Measurements from ENCODE around the gene PMPCA.

Gene PMPCA

DNA sequence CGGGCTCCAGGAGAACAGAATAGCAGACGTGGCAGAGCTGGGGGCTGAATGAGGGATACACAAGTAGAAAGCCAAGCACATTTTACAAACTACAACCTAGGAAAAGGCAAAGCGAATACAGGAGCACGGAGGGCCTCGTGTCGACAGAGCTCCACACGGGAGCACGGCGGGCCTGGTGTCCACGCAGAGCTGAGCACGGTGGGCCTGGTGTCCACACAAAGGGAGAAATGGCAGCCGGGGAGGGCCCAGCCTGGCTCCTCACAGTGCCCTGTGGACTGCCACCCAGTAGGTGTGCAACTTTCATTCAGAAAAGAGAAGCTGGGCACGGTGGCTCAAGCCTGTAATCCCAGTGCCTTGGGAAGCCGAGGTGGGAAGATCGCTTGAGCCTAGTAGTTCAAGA is 32.6 kb downstream of the PMPCA start:
- H3K4me3 ChIP-seq (ENCODE audit: low read length) = no peak overlapping the region
- no peak overlapping the region for H3K27ac ChIP-seq (ENCODE audit: low read length)
- H3K9ac ChIP-seq (ENCODE audit: low read length) = no peak overlapping the region
- H3K36me3 ChIP-seq (ENCODE audit: control insufficient read depth, low read depth, low read length) = peaks cover 67% of the 10 kb centered on the region
- H3K4me1 ChIP-seq (ENCODE audit: control insufficient read depth, low read depth, low read length) = no peaks in the 10 kb centered on the region
- H3K27me3 ChIP-seq (ENCODE audit: control insufficient read depth, insufficient read depth, low read length) = peaks cover 3% of the 10 kb centered on the region
- H3K9me3 ChIP-seq (ENCODE audit: control insufficient read depth, low read depth, low read length) = no peaks in the 10 kb centered on the region

DNA sequence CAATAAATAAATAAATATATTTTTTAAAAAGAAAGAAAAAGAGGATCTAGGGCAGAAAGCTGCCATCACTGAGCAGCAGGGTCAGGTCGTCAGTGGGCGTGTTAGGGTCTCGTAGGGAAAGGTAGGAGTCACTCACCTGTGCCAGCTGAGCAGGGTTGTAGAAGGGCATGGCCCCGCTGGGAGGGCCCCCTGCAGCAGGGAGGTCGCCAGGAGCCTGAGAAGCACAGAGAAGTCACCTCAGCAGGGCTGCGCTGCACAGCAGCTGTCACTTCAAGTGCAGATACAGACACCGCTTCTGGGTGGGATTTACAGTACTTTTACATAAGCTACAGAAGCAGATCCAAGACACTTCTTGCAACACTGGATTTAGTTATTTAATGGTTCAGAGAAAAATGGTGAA is 33.2 kb downstream of the PMPCA start:
- H3K27ac ChIP-seq (ENCODE audit: low read length) = no peak overlapping the region
- no peak overlapping the region for H3K4me3 ChIP-seq (ENCODE audit: low read length)
- H3K27me3 ChIP-seq (ENCODE audit: control insufficient read depth, insufficient read depth, low read length) = no peaks in the 10 kb centered on the region
- no peaks in the 10 kb centered on the region for H3K9me3 ChIP-seq (ENCODE audit: control insufficient read depth, low read depth, low read length)
- H3K9ac ChIP-seq (ENCODE audit: low read length) = no peak overlapping the region
- H3K4me1 ChIP-seq (ENCODE audit: control insufficient read depth, low read depth, low read length) = no peaks in the 10 kb centered on the region
- H3K36me3 ChIP-seq (ENCODE audit: control insufficient read depth, low read depth, low read length) = peaks cover 71% of the 10 kb centered on the region

GRCh38 chr9:136444102-136444501 is 33.6 kb downstream of the PMPCA start:
- Histone ChIP-seq H3K9ac (ENCODE audit: low read length) (no peak overlapping the region), H3K36me3 (ENCODE audit: control insufficient read depth, low read depth, low read length) (peaks cover 76% of the 10 kb centered on the region), H3K27me3 (ENCODE audit: control insufficient read depth, insufficient read depth, low read length) (no peaks in the 10 kb centered on the region), H3K4me1 (ENCODE audit: control insufficient read depth, low read depth, low read length) (no peaks in the 10 kb centered on the region), H3K9me3 (ENCODE audit: control insufficient read depth, low read depth, low read length) (no peaks in the 10 kb centered on the region), H3K27ac (ENCODE audit: low read length) (no peak overlapping the region), H3K4me3 (ENCODE audit: low read length) (no peak overlapping the region)

DNA sequence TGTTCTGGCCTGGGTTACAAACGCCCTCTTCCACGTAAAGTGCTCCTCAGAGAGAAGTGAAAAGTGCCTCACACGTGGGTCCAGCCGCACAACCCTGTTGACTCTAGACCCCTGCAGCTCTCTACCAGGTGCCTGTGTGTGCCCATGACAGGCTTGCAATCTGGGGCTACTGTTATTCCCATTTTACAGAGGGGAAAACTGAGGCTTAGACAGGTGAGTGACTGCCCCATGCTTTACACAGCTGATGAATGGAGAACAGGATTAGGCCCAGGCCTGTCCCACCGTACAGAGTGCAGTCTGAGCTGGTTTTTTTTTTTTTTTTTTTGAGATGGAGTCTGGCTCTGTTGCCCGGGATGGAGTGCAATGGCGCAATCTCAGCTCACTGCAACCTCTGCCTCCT is 35.3 kb downstream of the PMPCA start:
- Histone ChIP-seq H3K4me1 (ENCODE audit: control insufficient read depth, low read depth, low read length) (no peaks in the 10 kb centered on the region), H3K9me3 (ENCODE audit: control insufficient read depth, low read depth, low read length) (no peaks in the 10 kb centered on the region), H3K4me3 (ENCODE audit: low read length) (no peak overlapping the region), H3K36me3 (ENCODE audit: control insufficient read depth, low read depth, low read length) (peaks cover 90% of the 10 kb centered on the region), H3K27me3 (ENCODE audit: control insufficient read depth, insufficient read depth, low read length) (no peaks in the 10 kb centered on the region), H3K9ac (ENCODE audit: low read length) (no peak overlapping the region), H3K27ac (ENCODE audit: low read length) (no peak overlapping the region)

DNA sequence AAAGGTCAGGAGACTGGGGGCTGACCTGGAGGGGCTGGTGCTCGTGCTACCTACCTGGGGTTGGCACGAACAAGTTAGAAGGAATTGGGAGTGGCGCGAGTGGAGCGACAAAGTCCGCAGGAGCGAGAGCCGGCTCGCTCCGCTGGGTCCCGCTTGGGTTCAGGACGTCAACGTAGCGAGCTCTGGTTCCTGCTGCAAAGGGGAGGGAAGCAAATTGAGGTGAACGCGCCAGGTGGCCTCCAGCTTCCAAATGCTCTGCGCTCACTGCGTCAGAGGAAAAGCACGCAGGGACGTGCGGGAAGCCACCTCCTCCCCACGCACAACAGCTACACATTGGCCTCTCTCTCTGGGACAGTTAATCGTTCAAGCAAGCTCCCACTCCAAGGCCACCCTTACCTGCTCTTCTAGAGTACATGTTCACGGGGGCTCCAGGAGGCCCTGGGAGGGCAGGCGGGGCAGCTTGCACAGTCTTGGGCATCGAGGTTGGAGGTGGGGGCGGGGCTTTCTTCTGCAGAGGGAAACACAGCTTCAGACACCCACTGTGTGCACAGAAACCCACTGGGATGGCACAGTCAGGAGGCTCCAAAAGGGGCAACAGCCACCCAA is 36.8 kb downstream of the PMPCA start:
- H3K27me3 ChIP-seq (ENCODE audit: control insufficient read depth, insufficient read depth, low read length) = no peaks in the 10 kb centered on the region
- H3K9me3 ChIP-seq (ENCODE audit: control insufficient read depth, low read depth, low read length) = no peaks in the 10 kb centered on the region
- no peak overlapping the region for H3K9ac ChIP-seq (ENCODE audit: low read length)
- peaks cover 88% of the 10 kb centered on the region for H3K36me3 ChIP-seq (ENCODE audit: control insufficient read depth, low read depth, low read length)
- H3K4me1 ChIP-seq (ENCODE audit: control insufficient read depth, low read depth, low read length) = no peaks in the 10 kb centered on the region
- no peak overlapping the region for H3K27ac ChIP-seq (ENCODE audit: low read length)
- H3K4me3 ChIP-seq (ENCODE audit: low read length) = no peak overlapping the region

GRCh38 chr9:136448655-136449054 is 38.2 kb downstream of the PMPCA start:
- no peaks in the 10 kb centered on the region for H3K4me1 ChIP-seq (ENCODE audit: control insufficient read depth, low read depth, low read length)
- no peak overlapping the region for H3K27ac ChIP-seq (ENCODE audit: low read length)
- H3K4me3 ChIP-seq (ENCODE audit: low read length) = no peak overlapping the region
- no peaks in the 10 kb centered on the region for H3K9me3 ChIP-seq (ENCODE audit: control insufficient read depth, low read depth, low read length)
- peaks cover 84% of the 10 kb centered on the region for H3K36me3 ChIP-seq (ENCODE audit: control insufficient read depth, low read depth, low read length)
- H3K9ac ChIP-seq (ENCODE audit: low read length) = no peak overlapping the region
- H3K27me3 ChIP-seq (ENCODE audit: control insufficient read depth, insufficient read depth, low read length) = no peaks in the 10 kb centered on the region

GRCh38 chr9:136451221-136451877 is 40.9 kb downstream of the PMPCA start:
- Histone ChIP-seq H3K9ac (ENCODE audit: low read length) (no peak overlapping the region), H3K4me1 (ENCODE audit: control insufficient read depth, low read depth, low read length) (no peaks in the 10 kb centered on the region), H3K36me3 (ENCODE audit: control insufficient read depth, low read depth, low read length) (peaks cover 86% of the 10 kb centered on the region), H3K9me3 (ENCODE audit: control insufficient read depth, low read depth, low read length) (no peaks in the 10 kb centered on the region), H3K4me3 (ENCODE audit: low read length) (no peak overlapping the region), H3K27ac (ENCODE audit: low read length) (no peak overlapping the region), H3K27me3 (ENCODE audit: control insufficient read depth, insufficient read depth, low read length) (no peaks in the 10 kb centered on the region)

GRCh38 chr9:136453326-136453725 is 42.9 kb downstream of the PMPCA start:
- H3K4me1 ChIP-seq (ENCODE audit: control insufficient read depth, low read depth, low read length) = no peaks in the 10 kb centered on the region
- H3K27me3 ChIP-seq (ENCODE audit: control insufficient read depth, insufficient read depth, low read length) = no peaks in the 10 kb centered on the region
- no peaks in the 10 kb centered on the region for H3K9me3 ChIP-seq (ENCODE audit: control insufficient read depth, low read depth, low read length)
- no peak overlapping the region for H3K9ac ChIP-seq (ENCODE audit: low read length)
- H3K4me3 ChIP-seq (ENCODE audit: low read length) = no peak overlapping the region
- H3K27ac ChIP-seq (ENCODE audit: low read length) = no peak overlapping the region
- peaks cover 85% of the 10 kb centered on the region for H3K36me3 ChIP-seq (ENCODE audit: control insufficient read depth, low read depth, low read length)

DNA sequence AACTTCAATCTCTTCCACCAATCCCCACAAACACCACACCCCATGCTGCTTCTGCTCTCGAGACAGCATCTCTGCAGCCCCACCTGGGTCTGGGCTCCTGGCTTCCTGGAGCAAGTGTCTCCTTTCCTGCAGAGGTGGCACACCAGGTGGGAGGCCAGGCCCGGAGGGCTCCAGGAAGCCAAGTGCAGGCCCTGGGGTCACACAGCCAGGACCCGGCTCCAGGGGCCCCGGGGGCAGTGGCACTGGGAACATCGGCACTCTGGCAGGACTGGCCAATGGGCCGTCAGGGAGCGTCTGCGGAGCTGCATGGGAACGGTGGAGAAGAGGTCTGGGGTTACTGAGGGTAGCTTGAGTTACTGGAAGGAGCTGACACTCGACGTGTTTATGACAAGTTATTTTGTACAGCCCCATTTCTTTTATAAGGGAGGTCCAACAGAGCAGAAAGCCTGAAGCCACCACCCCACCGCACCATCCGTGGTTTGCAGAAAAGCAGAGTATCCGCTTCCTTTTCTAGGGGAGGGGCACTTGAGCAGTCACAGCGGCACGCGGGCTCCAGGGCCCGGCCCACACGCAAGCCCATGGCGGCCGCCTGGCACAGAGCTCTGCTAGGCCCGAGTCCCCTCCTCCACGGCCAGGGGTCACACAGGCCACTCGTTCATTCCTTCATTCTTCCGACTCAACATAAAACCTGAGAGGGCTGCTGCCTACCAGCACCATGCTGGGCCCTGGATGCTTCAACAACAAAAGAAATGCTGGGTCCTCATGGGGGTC is 43.8 kb downstream of the PMPCA start:
- H3K9ac ChIP-seq (ENCODE audit: low read length) = no peak overlapping the region
- no peak overlapping the region for H3K4me3 ChIP-seq (ENCODE audit: low read length)
- no peak overlapping the region for H3K27ac ChIP-seq (ENCODE audit: low read length)
- no peaks in the 10 kb centered on the region for H3K4me1 ChIP-seq (ENCODE audit: control insufficient read depth, low read depth, low read length)
- H3K36me3 ChIP-seq (ENCODE audit: control insufficient read depth, low read depth, low read length) = peaks cover 85% of the 10 kb centered on the region
- no peaks in the 10 kb centered on the region for H3K27me3 ChIP-seq (ENCODE audit: control insufficient read depth, insufficient read depth, low read length)
- no peaks in the 10 kb centered on the region for H3K9me3 ChIP-seq (ENCODE audit: control insufficient read depth, low read depth, low read length)

- Histone ChIP-seq H3K9me3 (ENCODE audit: control insufficient read depth, low read depth, low read length) (no peaks in the 10 kb centered on the region), H3K4me1 (ENCODE audit: control insufficient read depth, low read depth, low read length) (no peaks in the 10 kb centered on the region), H3K36me3 (ENCODE audit: control insufficient read depth, low read depth, low read length) (peaks cover 83% of the 10 kb centered on the region), H3K27ac (ENCODE audit: low read length) (no peak overlapping the region), H3K27me3 (ENCODE audit: control insufficient read depth, insufficient read depth, low read length) (no peaks in the 10 kb centered on the region), H3K9ac (ENCODE audit: low read length) (no peak overlapping the region), H3K4me3 (ENCODE audit: low read length) (no peak overlapping the region)
Observed at GRCh38 chr9:136455043-136456002, 44.9 kb downstream of the PMPCA start.

- Histone ChIP-seq H3K9me3 (ENCODE audit: control insufficient read depth, low read depth, low read length) (no peaks in the 10 kb centered on the region), H3K4me3 (ENCODE audit: low read length) (no peak overlapping the region), H3K4me1 (ENCODE audit: control insufficient read depth, low read depth, low read length) (no peaks in the 10 kb centered on the region), H3K36me3 (ENCODE audit: control insufficient read depth, low read depth, low read length) (peaks cover 81% of the 10 kb centered on the region), H3K9ac (ENCODE audit: low read length) (no peak overlapping the region), H3K27me3 (ENCODE audit: control insufficient read depth, insufficient read depth, low read length) (no peaks in the 10 kb centered on the region), H3K27ac (ENCODE audit: low read length) (no peak overlapping the region)
Observed at GRCh38 chr9:136456258-136456657, 45.8 kb downstream of the PMPCA start.
